H1 (cell line): ENCODE measurements around the gene CARD14. TPM values are rescaled to one million over a fixed set of nuclear protein-coding genes. Genes with fewer than 3 reads are reported as not detected.

ENCODE experiments used
- CTCF ChIA-PET: fragments of 300-600 bp; sonication (Branson Sonifier 250); formaldehyde crosslinking; loops from one replicate; lab custom pipeline; 2021; ENCODE audit not compliant: partially characterized antibody; lab: Charles Lee
- POLR2A ChIA-PET: fragments of 300-600 bp; sonication (Branson Sonifier 250); formaldehyde crosslinking; loops from one replicate; lab custom pipeline; 2021; ENCODE audit warnings: inconsistent platforms; ENCODE audit not compliant: partially characterized antibody; lab: Charles Lee
- DNase-seq, 2 experiments: peaks; one replicate each; pipeline versions ENCODE4 v3.0.0 to v3.0.0-alpha.2; 2010 to 2022; ENCODE audit warnings: low spot score in 2 of 2, low read depth in 1 of 2, mixed read lengths in 1 of 2
- FAIRE-seq: peaks from 2 replicates; lab custom pipeline; 2011; peaks lifted over from hg19 to GRCh38; lab: Jason Lieb, UNC
- H2AFZ ChIP-seq: 2 replicates; pipeline ENCODE4 v1.8.1; 2012; ENCODE audit warnings: low read length, inconsistent platforms
- H2AK5ac ChIP-seq: 2 replicates; pipeline ENCODE4 v1.6.1; 2013; ENCODE audit warnings: low read depth, low read length
- H2BK120ac ChIP-seq: replicated peaks from 2 replicates; pipeline ENCODE3; 2013; ENCODE audit warnings: low read depth, low read length, inconsistent platforms
- H2BK12ac ChIP-seq: 2 replicates; pipeline ENCODE4 v1.6.1; 2013; ENCODE audit warnings: low read depth, low read length
- H2BK15ac ChIP-seq: 2 replicates; pipeline ENCODE4 v1.6.1; 2013; ENCODE audit warnings: low read length
- H2BK20ac ChIP-seq: 2 replicates; pipeline ENCODE4 v1.6.1; 2013; ENCODE audit warnings: low read length
- H2BK5ac ChIP-seq: 2 replicates; pipeline ENCODE4 v1.6.1; 2013; ENCODE audit warnings: low read depth, low read length
- H3K14ac ChIP-seq: 2 replicates; pipeline ENCODE4 v1.6.1; 2013; ENCODE audit warnings: inconsistent platforms; ENCODE audit not compliant: insufficient read length
- H3K18ac ChIP-seq: 2 replicates; pipeline ENCODE4 v1.6.1; 2013; ENCODE audit warnings: low read length; ENCODE audit errors: extremely low read depth
- H3K23ac ChIP-seq: 2 replicates; pipeline ENCODE4 v1.6.1; 2013; ENCODE audit warnings: inconsistent platforms; ENCODE audit not compliant: insufficient read length
- H3K23me2 ChIP-seq: 2 replicates; pipeline ENCODE4 v1.6.1; 2013; ENCODE audit warnings: low read depth, low read length
- H3K27ac ChIP-seq: 2 replicates; pipeline ENCODE4 v1.6.1; 2011; ENCODE audit warnings: low read depth, low read length, inconsistent platforms
- H3K27me3 ChIP-seq, 4 experiments: replicated peaks in 1 of 4; 1 replicate in 1 of 4; 2 replicates in 3 of 4; pipeline versions ENCODE4 v1.6.1 to v1.8.1; 2011 to 2013; ENCODE audit warnings: low read length in 3 of 4, mild to moderate bottlenecking in 3 of 4, inconsistent platforms in 2 of 4, mixed read lengths in 2 of 4, moderate library complexity in 1 of 4; ENCODE audit not compliant: control insufficient read depth in 3 of 4, insufficient read depth in 3 of 4; ENCODE audit errors: extremely low read depth in 1 of 4
- H3K36me3 ChIP-seq, 4 experiments: 2 replicates each; pipeline versions ENCODE4 v1.6.1 to v1.8.1; 2011 to 2013; ENCODE audit warnings: mild to moderate bottlenecking in 4 of 4, low read length in 3 of 4, moderate library complexity in 2 of 4, control low read depth in 1 of 4, inconsistent platforms in 1 of 4; ENCODE audit not compliant: insufficient read depth in 4 of 4, control insufficient read depth in 2 of 4
- H3K4ac ChIP-seq: replicated peaks from 2 replicates; pipeline ENCODE3; 2013; ENCODE audit warnings: low read length, low read depth, mixed read lengths, inconsistent platforms; ENCODE audit not compliant: insufficient read length
- H3K4me1 ChIP-seq, 4 experiments: replicated peaks in 1 of 4; 1 replicate in 1 of 4; 2 replicates in 3 of 4; pipeline versions ENCODE4 v1.6.1 to v1.8.1; 2011 to 2013; ENCODE audit warnings: low read length in 3 of 4, inconsistent platforms in 2 of 4, mixed read lengths in 1 of 4; ENCODE audit not compliant: insufficient read depth in 4 of 4, control insufficient read depth in 3 of 4
- H3K4me2 ChIP-seq, 2 experiments: 2 replicates each; pipeline versions ENCODE4 v1.6.1 to v1.8.1; 2011 to 2013; ENCODE audit warnings: low read depth in 2 of 2, low read length in 2 of 2, control low read depth in 1 of 2, inconsistent platforms in 1 of 2, mild to moderate bottlenecking in 1 of 2; ENCODE audit not compliant: insufficient read depth in 1 of 2
- H3K4me3 ChIP-seq, 4 experiments: fragments of 200-600, 300-600 bp in 1 of 4; sonication (generic), shearing (Covaris generic), sonication (Bioruptor Twin) in 1 of 4; 2 replicates each; pipeline versions ENCODE4 v1.5.1 to v1.8.1; 2011 to 2016; ENCODE audit warnings: low read length in 4 of 4, low read depth in 3 of 4, control low read depth in 2 of 4, inconsistent platforms in 2 of 4, mild to moderate bottlenecking in 2 of 4, mixed read lengths in 1 of 4, moderate library complexity in 1 of 4; ENCODE audit not compliant: insufficient read depth in 2 of 4; ENCODE audit errors: extremely low read depth in 1 of 4
- H3K56ac ChIP-seq: replicated peaks from 2 replicates; pipeline ENCODE3; 2013; ENCODE audit warnings: low read depth, mild to moderate bottlenecking, mixed read lengths, low read length, inconsistent platforms; ENCODE audit not compliant: insufficient read length
- H3K79me1 ChIP-seq: 2 replicates; pipeline ENCODE4 v1.6.1; 2013; ENCODE audit warnings: low read depth, low read length, control low read depth
- H3K79me2 ChIP-seq, 2 experiments: 2 replicates each; pipeline versions ENCODE4 v1.6.1 to v1.8.1; 2012 to 2013; ENCODE audit warnings: low read length in 2 of 2, mild to moderate bottlenecking in 2 of 2, inconsistent platforms in 1 of 2; ENCODE audit not compliant: insufficient read depth in 2 of 2, control insufficient read depth in 1 of 2
- H3K9ac ChIP-seq, 4 experiments: replicated peaks in 1 of 4; 1 replicate in 1 of 4; 2 replicates in 3 of 4; pipeline versions ENCODE4 v1.6.1 to v1.8.1; 2011 to 2013; ENCODE audit warnings: low read depth in 3 of 4, low read length in 3 of 4, control low read depth in 2 of 4, mild to moderate bottlenecking in 2 of 4, moderate library complexity in 2 of 4, inconsistent platforms in 1 of 4; ENCODE audit errors: extremely low read depth in 1 of 4
- H3K9me3 ChIP-seq, 2 experiments: 2 replicates each; pipeline versions ENCODE4 v1.6.1 to v1.8.1; 2012 to 2013; ENCODE audit warnings: mild to moderate bottlenecking in 2 of 2, moderate library complexity in 2 of 2, control low read depth in 1 of 2, inconsistent platforms in 1 of 2, low read depth in 1 of 2, low read length in 1 of 2, mixed read lengths in 1 of 2; ENCODE audit not compliant: insufficient read depth in 2 of 2
- H4K20me1 ChIP-seq, 2 experiments: replicated peaks in 1 of 2; 2 replicates each; pipeline versions ENCODE3 to v1.8.1; 2011 to 2013; ENCODE audit warnings: inconsistent platforms in 2 of 2, low read length in 2 of 2, mild to moderate bottlenecking in 1 of 2; ENCODE audit not compliant: insufficient read depth in 2 of 2, control insufficient read depth in 1 of 2
- H4K5ac ChIP-seq: 2 replicates; pipeline ENCODE4 v1.6.1; 2013; ENCODE audit warnings: low read length, low read depth, mixed read lengths, inconsistent platforms; ENCODE audit not compliant: insufficient read length
- H4K8ac ChIP-seq: 2 replicates; pipeline ENCODE4 v1.8.0; 2013; ENCODE audit warnings: mild to moderate bottlenecking, moderate library complexity, low read length, inconsistent platforms; ENCODE audit not compliant: insufficient read depth; ENCODE audit errors: extremely low read depth
- H4K91ac ChIP-seq: replicated peaks from 2 replicates; pipeline ENCODE3; 2013; ENCODE audit warnings: low read length, mixed read lengths, inconsistent platforms; ENCODE audit not compliant: insufficient read length
- EZH2 ChIP-seq: fragments of 200-600 bp; sonication (generic); IDR thresholded peaks from 2 replicates; pipeline ENCODE4 v1.7.1; 2012; ENCODE audit warnings: low read depth, mild to moderate bottlenecking, moderate library complexity, low read length, inconsistent platforms; ENCODE audit not compliant: severe bottlenecking
- POLR2AphosphoS5 ChIP-seq: IDR thresholded peaks from 2 replicates; pipeline ENCODE4 v1.6.1; 2011; ENCODE audit warnings: low read depth, low read length
- TAF1 ChIP-seq: IDR thresholded peaks from 2 replicates; pipeline ENCODE4 v1.6.1; 2011; ENCODE audit warnings: mild to moderate bottlenecking, low read depth, low read length
- WGBS, 2 experiments: shearing (Covaris generic) in 1 of 2; methylation state at CpG; one replicate each; pipeline versions ENCODE4 v1.1.6 to v1.1.7; 2013 to 2015; ENCODE audit warnings: low lambda C conversion rate in 2 of 2, mixed read lengths in 2 of 2, inconsistent platforms in 1 of 2, low coverage in 1 of 2, missing lambda C conversion rate in 1 of 2; ENCODE audit not compliant: insufficient replicate concordance in 2 of 2, insufficient coverage in 1 of 2, insufficient read length in 1 of 2; ENCODE audit errors: extremely low coverage in 1 of 2, missing lambda C conversion rate in 1 of 2; 5-methylcytosine and 5-hydroxymethylcytosine counted together
- polyA plus RNA-seq, 7 experiments: library from polyadenylated mRNA; depleted of rRNA in 3 of 7; stranded (reverse) in 5 of 7; unstranded in 2 of 7; fragments of >200 nt in 5 of 7; fragments of 200-250 nt in 2 of 7; gene quantifications; 1 replicate in 5 of 7; 2 replicates in 1 of 7; 4 replicates in 1 of 7; pipeline versions ENCODE4 v1.2.1 to v1.2.3, GENCODE V29; 2011 to 2013; ENCODE audit warnings: missing spikeins in 2 of 7, mixed read lengths in 2 of 7
- total RNA-seq: library from RNA; stranded (reverse); fragmentation: NEBNext Ultra II Directional; extraction: Animal tissue kit (Norgen Biotek cat#: 25700); gene quantifications from 2 replicates; pipeline ENCODE4 v1.2.1, GENCODE V29; 2021

The CARD14 gene
- total and polyA plus RNA-seq, 2 of the 8 experiments (the other 6 are each of a cell fraction or from before 2014, with no cell fraction given), result 0.08 TPM; not detected in 1

DNA sequence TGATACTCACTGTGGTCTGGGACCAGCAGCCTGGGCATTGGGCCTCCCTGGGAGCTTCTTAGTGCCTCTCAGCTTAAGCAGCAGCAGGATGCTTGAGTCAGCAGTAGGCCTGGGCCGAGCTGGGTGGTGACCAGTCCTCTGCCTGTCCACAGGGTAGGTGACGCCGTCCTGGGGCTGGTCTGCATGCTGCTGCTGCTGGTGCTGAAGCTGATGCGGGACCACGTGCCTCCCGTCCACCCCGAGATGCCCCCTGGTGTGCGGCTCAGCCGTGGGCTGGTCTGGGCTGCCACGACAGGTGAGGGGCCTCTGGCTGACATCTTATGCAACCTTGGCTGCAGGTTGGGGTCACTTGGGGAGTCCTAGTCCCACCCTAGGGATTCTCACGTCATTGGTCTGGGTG is 57.8 kb downstream of the CARD14 start:
- Histone ChIP-seq H3K14ac (no peak overlapping the region), H3K9me3 (peaks cover 0 to 6% of the 10 kb centered on the region in 2 experiments; a peak in 1 of 4 replicates), H2BK5ac (no peak overlapping the region), H2AFZ (no peak overlapping the region), H3K4ac (no peak overlapping the region), H3K27ac (no peak overlapping the region), H4K5ac (no peak overlapping the region), H3K4me1 (peaks cover 0 to 16% (median 6%) of the 10 kb centered on the region in 4 experiments; a peak in 6 of 7 replicates), H4K20me1 (peaks cover 2% of the 10 kb centered on the region in 2 experiments), H2BK12ac (no peak overlapping the region), H2BK20ac (no peak overlapping the region), H4K91ac (no peak overlapping the region), H3K36me3 (peaks cover 0 to 6% (median 1%) of the 10 kb centered on the region in 4 experiments; a peak in 2 of 8 replicates), H3K4me3 (no peak overlapping the region), H3K18ac (no peak overlapping the region), H3K79me2 (no peaks in the 10 kb centered on the region), H4K8ac (no peak overlapping the region), H3K27me3 (no peaks in the 10 kb centered on the region), H3K79me1 (0 out of 2 replicates have a peak, but pooled peaks cover 2% of the 10 kb centered on the region), H3K23me2 (peaks cover 3% of the 10 kb centered on the region; the same call in 1 of the 2 replicates), H3K23ac (no peak overlapping the region), H2AK5ac (no peak overlapping the region), H3K56ac (no peak overlapping the region), H2BK15ac (no peak overlapping the region), H2BK120ac (no peak overlapping the region), H3K4me2 (no peak overlapping the region), H3K9ac (no peak overlapping the region)
- whole genome bisulfite sequencing, 2 experiments, result 94% methylated on average over 11 of the region's 11 CpGs; no CpG with 5 or more reads in 1 of the 2 experiments
- CTCF ChIA-PET, result interaction anchor here (0.9 to 3.5 kb wide), 5 partner anchors 20 to 124 kb away, joined by 3 to 19 read pairs (median 4); no protein-coding TSS in a partner anchor
- DNase-seq (no peak), FAIRE-seq (no peak)
- POLR2A ChIA-PET, result interaction anchor here (1.0 to 4.6 kb wide), 2 partner anchors 16 to 34 kb away, joined by 3 to 19 read pairs; partner anchors contain the start of gene RNF213
- TF ChIP-seq EZH2 (no peak), TAF1 (no peak), POLR2AphosphoS5 (no peak)
